ENCODE results near the gene CMTM2. TPM values are rescaled to one million over a fixed set of nuclear protein-coding genes. Genes with fewer than 3 reads are reported as not detected.
"Not testable (repeated sequence)": the region's sequence is repeated elsewhere in the genome, so short reads cannot be mapped to it uniquely, and the experiment has no call there.

Gene CMTM2
- total RNA-seq, 4 donors from 2014 or later, result not detected

- Histone ChIP-seq H3K36me3 (peaks cover 9% of the 10 kb centered on the region), H3K9me3 (no peaks in the 10 kb centered on the region), H3K27ac (no peak overlapping the region), H3K4me1 (peaks cover 19% of the 10 kb centered on the region), H3K4me3 (no peak overlapping the region), H3K27me3 (no peaks in the 10 kb centered on the region)
- TF ChIP-seq POLR2AphosphoS5 (IDR thresholded peaks at IDR 0.05), result no peak
- no peak for TF ChIP-seq EP300 (IDR thresholded peaks at IDR 0.05)
- no peak for TF ChIP-seq POLR2A (IDR thresholded peaks at IDR 0.05)
- TF ChIP-seq CTCF (IDR thresholded peaks at IDR 0.05), result no peak
- no peak for DNase-seq (ENCODE audit: low spot score in 2 of 2)
- WGBS, result 90% methylated on average over 3 of the region's 3 CpGs
These were observed 43.6 kb downstream of the CMTM2 start for GRCh38 chr16:66622863-66623262.

GRCh38 chr16:66623755-66624154 lies 44.5 kb downstream of the CMTM2 start:
- Histone ChIP-seq H3K27ac (no peak overlapping the region), H3K4me3 (no peak overlapping the region), H3K4me1 (peaks cover 10% of the 10 kb centered on the region), H3K36me3 (peaks cover 9% of the 10 kb centered on the region), H3K27me3 (no peaks in the 10 kb centered on the region), H3K9me3 (no peaks in the 10 kb centered on the region)
- WGBS, result 93% methylated on average over 3 of the region's 3 CpGs
- no peak for DNase-seq (ENCODE audit: low spot score in 2 of 2)
- TF ChIP-seq POLR2AphosphoS5 (IDR thresholded peaks at IDR 0.05) (no peak), POLR2A (IDR thresholded peaks at IDR 0.05) (no peak), CTCF (IDR thresholded peaks at IDR 0.05) (no peak), EP300 (IDR thresholded peaks at IDR 0.05) (no peak)

- H3K4me3 ChIP-seq; H3K36me3 ChIP-seq; H3K27me3 ChIP-seq; H3K27ac ChIP-seq; H3K9me3 ChIP-seq; DNase-seq (ENCODE audit: low spot score in 2 of 2); H3K4me1 ChIP-seq: not testable (repeated sequence)
- WGBS, result 88% methylated on average over 17 of the region's 17 CpGs
These were observed 48.5 kb downstream of the CMTM2 start for GRCh38 chr16:66627611-66628378.

GRCh38 chr16:66629856-66630255 lies 50.6 kb downstream of the CMTM2 start:
- H3K27ac ChIP-seq, result no peak overlapping the region
- peaks cover 3% of the 10 kb centered on the region for H3K4me1 ChIP-seq
- no peaks in the 10 kb centered on the region for H3K9me3 ChIP-seq
- no peaks in the 10 kb centered on the region for H3K27me3 ChIP-seq
- WGBS, result 86% methylated on average over 5 of the region's 5 CpGs
- TF ChIP-seq CTCF (IDR thresholded peaks at IDR 0.05) (no peak), POLR2A (IDR thresholded peaks at IDR 0.05) (no peak), POLR2AphosphoS5 (IDR thresholded peaks at IDR 0.05) (no peak), EP300 (IDR thresholded peaks at IDR 0.05) (no peak)
- no peaks in the 10 kb centered on the region for H3K36me3 ChIP-seq
- no peak for DNase-seq (ENCODE audit: low spot score in 2 of 2)
- H3K4me3 ChIP-seq, result no peak overlapping the region

- not testable (repeated sequence) for H3K27me3 ChIP-seq; H3K27ac ChIP-seq; H3K4me1 ChIP-seq; H3K36me3 ChIP-seq; DNase-seq (ENCODE audit: low spot score in 2 of 2); H3K9me3 ChIP-seq; H3K4me3 ChIP-seq
- 100% methylated on average over 8 of the region's 49 CpGs for WGBS
These were observed 51.4 kb downstream of the CMTM2 start for GRCh38 chr16:66630561-66631260.

- H3K27me3 ChIP-seq; H3K4me3 ChIP-seq; H3K9me3 ChIP-seq; H3K4me1 ChIP-seq; H3K27ac ChIP-seq; H3K36me3 ChIP-seq; DNase-seq (ENCODE audit: low spot score in 2 of 2): not testable (repeated sequence)
- 95% methylated on average over 4 of the region's 4 CpGs for WGBS
These were observed 52.3 kb downstream of the CMTM2 start for GRCh38 chr16:66631558-66631957.

Data from suprapubic skin (tissue), 4 donors.